Natural killer cell (primary cell): ENCODE data around the gene CDC73. TPM values are rescaled to one million over a fixed set of nuclear protein-coding genes. Genes with fewer than 3 reads are reported as not detected.
"Not testable (repeated sequence)": the region's sequence is repeated elsewhere in the genome, so short reads cannot be mapped to it uniquely, and the experiment has no call there.

Experiments used
- ATAC-seq, 3 donors: fragments of 150-1000 bp in 2 of 3; fragments of 200-7000 bp in 1 of 3; cut with Tn5 transposase; 1 replicate in 1 of 3; 2 replicates in 2 of 3; pipeline ENCODE4 v1.10.0; 2021; ENCODE audit warnings: mild to moderate bottlenecking in 2 of 3, moderate library complexity in 2 of 3
- DNase-seq, 2 donors: peaks; one replicate each; pipeline versions ENCODE4 v3.0.0 to v3.0.0-alpha.2; 2013 to 2021; ENCODE audit warnings: mixed read lengths in 1 of 2
- H3K27ac ChIP-seq: one replicate; pipeline ENCODE4 v1.5.1; 2013; ENCODE audit warnings: mild to moderate bottlenecking, low read length
- H3K27me3 ChIP-seq: one replicate; pipeline ENCODE4 v1.6.1; 2013; ENCODE audit warnings: low read length; ENCODE audit not compliant: control insufficient read depth, insufficient read depth
- H3K36me3 ChIP-seq: one replicate; pipeline ENCODE4 v1.6.1; 2013; ENCODE audit warnings: low read length; ENCODE audit not compliant: control insufficient read depth, insufficient read depth
- H3K4me1 ChIP-seq: one replicate; pipeline ENCODE4 v1.6.1; 2013; ENCODE audit warnings: low read length; ENCODE audit not compliant: control insufficient read depth, insufficient read depth
- H3K4me3 ChIP-seq: one replicate; pipeline ENCODE4 v1.5.1; 2013; ENCODE audit warnings: low read length
- H3K9me3 ChIP-seq: one replicate; pipeline ENCODE4 v1.6.1; 2013; ENCODE audit warnings: low read length; ENCODE audit not compliant: control insufficient read depth, insufficient read depth
- H3K27ac Mint-ChIP-seq, 2 donors: one replicate each; pipeline ENCODE4 v1.8.0; 2022; ENCODE audit warnings: mild to moderate bottlenecking in 2 of 2, mixed read lengths in 2 of 2, moderate library complexity in 1 of 2
- H3K27me3 Mint-ChIP-seq, 2 donors: one replicate each; pipeline ENCODE4 v1.8.0; 2022; ENCODE audit warnings: low read depth in 2 of 2, mixed read lengths in 2 of 2
- H3K36me3 Mint-ChIP-seq: one replicate; pipeline ENCODE4 v1.8.0; 2022; ENCODE audit warnings: mixed read lengths
- H3K4me1 Mint-ChIP-seq, 2 donors: one replicate each; pipeline ENCODE4 v1.8.0; 2022; ENCODE audit warnings: mixed read lengths in 2 of 2
- H3K4me3 Mint-ChIP-seq: one replicate; pipeline ENCODE4 v1.8.0; 2022; ENCODE audit warnings: mild to moderate bottlenecking, moderate library complexity, mixed read lengths
- H3K9me3 Mint-ChIP-seq, 2 donors: one replicate each; pipeline ENCODE4 v1.8.0; 2022; ENCODE audit warnings: mixed read lengths in 2 of 2
- WGBS: methylation state at CpG from one replicate; pipeline ENCODE4 v1.1.7; 2013; ENCODE audit warnings: missing lambda C conversion rate; ENCODE audit not compliant: insufficient coverage; 5-methylcytosine and 5-hydroxymethylcytosine counted together
- intact Hi-C: fragments of 100-400 bp; cut with micrococcal nuclease; formaldehyde crosslinking; loops from one replicate; pipeline ENCODE4 v1.14.2; 2022
- total RNA-seq, 4 donors: library from RNA; stranded (reverse); fragments of 120-200 nt in 1 of 4; gene quantifications; one replicate each; pipeline versions ENCODE4 v1.2.3 to v1.2.4, GENCODE V29; 2013 to 2022
- TF ChIP-seq, protein P1 (sequence below): fragments of 200-600 bp; IDR thresholded peaks from one replicate; pipeline ENCODE4 v1.8.0; 2022; ENCODE audit warnings: antibody characterized with exemption

Gene CDC73
- total RNA-seq, 3 donors from 2014 or later (not counting 1 experiment from before 2014, with no cell fraction given): 73.2 to 86.0 (median 82.6) TPM

DNA sequence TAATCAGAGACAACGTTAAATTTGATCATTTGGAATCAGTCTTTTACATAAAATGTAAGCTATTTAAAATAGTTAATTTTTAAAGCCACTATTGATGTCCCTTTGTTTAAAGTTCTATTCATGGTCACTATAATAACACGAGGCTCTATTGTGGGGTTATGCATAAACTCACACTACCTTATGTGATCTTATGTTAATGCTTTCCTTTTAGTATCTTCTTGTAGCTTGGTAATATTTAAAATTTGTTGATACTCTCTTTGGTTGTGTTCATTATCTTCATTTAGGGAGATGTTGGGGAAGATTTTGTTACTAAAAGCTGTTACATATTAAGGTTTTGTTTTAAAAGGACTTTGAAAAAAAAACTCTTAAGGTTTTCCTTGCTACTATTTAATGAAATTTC, 63.4 kb downstream of the CDC73 start:
- TF ChIP-seq, protein P1, sequence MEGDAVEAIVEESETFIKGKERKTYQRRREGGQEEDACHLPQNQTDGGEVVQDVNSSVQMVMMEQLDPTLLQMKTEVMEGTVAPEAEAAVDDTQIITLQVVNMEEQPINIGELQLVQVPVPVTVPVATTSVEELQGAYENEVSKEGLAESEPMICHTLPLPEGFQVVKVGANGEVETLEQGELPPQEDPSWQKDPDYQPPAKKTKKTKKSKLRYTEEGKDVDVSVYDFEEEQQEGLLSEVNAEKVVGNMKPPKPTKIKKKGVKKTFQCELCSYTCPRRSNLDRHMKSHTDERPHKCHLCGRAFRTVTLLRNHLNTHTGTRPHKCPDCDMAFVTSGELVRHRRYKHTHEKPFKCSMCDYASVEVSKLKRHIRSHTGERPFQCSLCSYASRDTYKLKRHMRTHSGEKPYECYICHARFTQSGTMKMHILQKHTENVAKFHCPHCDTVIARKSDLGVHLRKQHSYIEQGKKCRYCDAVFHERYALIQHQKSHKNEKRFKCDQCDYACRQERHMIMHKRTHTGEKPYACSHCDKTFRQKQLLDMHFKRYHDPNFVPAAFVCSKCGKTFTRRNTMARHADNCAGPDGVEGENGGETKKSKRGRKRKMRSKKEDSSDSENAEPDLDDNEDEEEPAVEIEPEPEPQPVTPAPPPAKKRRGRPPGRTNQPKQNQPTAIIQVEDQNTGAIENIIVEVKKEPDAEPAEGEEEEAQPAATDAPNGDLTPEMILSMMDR: no peak
- no peak for ATAC-seq
- no peaks in the 10 kb centered on the region for H3K9me3 Mint-ChIP-seq
- Histone ChIP-seq H3K9me3 (no peaks in the 10 kb centered on the region), H3K36me3 (no peaks in the 10 kb centered on the region), H3K27me3 (no peaks in the 10 kb centered on the region), H3K4me3 (peak overlapping the region; percentile 18), H3K4me1 (peaks cover 3% of the 10 kb centered on the region), H3K27ac (no peak overlapping the region)
- WGBS: no CpG with 5 or more reads among the region's 2 CpGs
- intact Hi-C loops: loop anchor here (10.0 kb wide), 1 partner anchor 570 kb away; no protein-coding TSS in a partner anchor
- H3K4me3 Mint-ChIP-seq: no peak overlapping the region
- peak overlapping the region in 1 of 2 donors; percentile 75 for H3K27ac Mint-ChIP-seq
- peaks cover 35 to 46% of the 10 kb centered on the region in 2 donors for H3K4me1 Mint-ChIP-seq
- DNase-seq: no peak
- H3K27me3 Mint-ChIP-seq: no peaks in the 10 kb centered on the region
- H3K36me3 Mint-ChIP-seq: no peaks in the 10 kb centered on the region

DNA sequence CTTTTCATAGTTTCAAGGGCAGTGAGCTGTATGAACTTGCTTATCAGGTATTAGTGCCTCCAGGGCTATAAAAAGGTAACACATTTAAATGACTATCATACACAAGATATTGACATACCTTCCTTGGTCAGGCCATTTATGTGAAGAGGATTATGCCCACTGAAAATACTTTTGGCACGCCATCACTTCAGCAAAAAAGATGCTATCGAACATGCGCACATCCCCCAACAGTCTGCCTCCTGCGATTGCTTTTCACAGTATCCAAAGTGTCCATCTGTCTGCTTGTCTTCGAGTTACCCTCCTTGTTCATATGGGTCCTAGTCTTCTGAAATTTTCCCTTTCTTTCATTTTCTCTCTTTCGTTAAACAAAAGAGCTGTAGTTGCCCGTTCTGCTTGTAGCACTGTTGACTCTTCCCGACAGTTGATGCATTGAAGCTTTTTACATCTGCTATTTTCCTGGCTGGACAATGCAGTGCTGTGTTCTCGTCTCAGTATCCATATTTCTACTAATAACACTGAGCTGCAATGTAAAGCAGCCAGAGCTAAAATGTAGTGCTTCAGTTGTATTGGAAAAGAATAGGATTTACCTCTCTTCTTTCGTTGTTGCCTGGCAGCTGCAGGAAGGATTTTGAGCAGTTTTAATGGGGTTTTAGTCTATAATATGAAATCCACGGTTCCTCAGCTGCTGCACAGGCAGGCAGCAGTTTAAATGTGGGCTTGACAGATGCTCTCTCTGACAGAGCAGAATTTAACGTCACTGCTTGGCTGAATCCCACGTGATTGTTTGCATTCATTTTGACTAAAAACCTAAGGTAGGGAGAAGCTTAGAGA, 64.3 kb downstream of the CDC73 start, which contains the start of gene B3GALT2:
B3GALT2 (minus strand) TSS at position 713 of the 831 bp plus-strand sequence. CDS start 5,051 bp downstream, outside the sequence.
- no peaks in the 10 kb centered on the region for H3K36me3 Mint-ChIP-seq
- Histone ChIP-seq H3K27ac (peak within 1 kb of the TSS; percentile 57), H3K4me3 (peak within 1 kb of the TSS; percentile 26), H3K27me3 (no peaks in the 10 kb centered on the region), H3K4me1 (peaks cover 3% of the 10 kb centered on the region), H3K36me3 (no peaks in the 10 kb centered on the region), H3K9me3 (no peaks in the 10 kb centered on the region)
- H3K4me3 Mint-ChIP-seq: peak within 1 kb of the TSS; percentile 17
- H3K4me1 Mint-ChIP-seq: peaks cover 42 to 53% of the 10 kb centered on the region in 2 donors
- H3K27me3 Mint-ChIP-seq: no peaks in the 10 kb centered on the region
- no peaks in the 10 kb centered on the region for H3K9me3 Mint-ChIP-seq
- peak; percentile 50 to 55 (median 52) for ATAC-seq
- intact Hi-C loops: loop anchor here (10.0 kb wide), 1 partner anchor 569 kb away; no protein-coding TSS in a partner anchor
- 75% methylated on average over 13 of the region's 13 CpGs for WGBS
- H3K27ac Mint-ChIP-seq: peak within 1 kb of the TSS; percentile 33 to 75
- TF ChIP-seq, protein P1: no peak
- peak in 1 of 2 donors; percentile 51 for DNase-seq

DNA sequence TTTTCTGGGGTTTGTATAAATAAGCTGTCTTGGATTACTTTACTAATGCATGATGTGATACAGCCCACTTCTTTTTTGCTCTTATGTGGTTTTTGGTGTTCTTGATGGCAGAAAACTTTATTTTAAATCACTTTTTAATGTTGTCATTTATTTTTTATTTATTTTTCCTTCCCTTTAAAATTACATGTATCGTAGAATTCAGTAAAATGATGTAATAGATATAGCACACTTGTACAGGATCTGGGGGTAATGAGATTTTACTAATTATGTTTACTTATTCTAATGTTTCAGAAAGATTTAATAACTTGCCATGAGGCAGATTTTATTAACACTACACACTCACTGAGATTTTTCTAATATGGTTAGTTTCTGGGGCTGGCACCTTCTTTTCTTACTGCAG, 65.3 kb downstream of the CDC73 start:
- H3K9me3 ChIP-seq: no peaks in the 10 kb centered on the region
- H3K36me3 Mint-ChIP-seq: no peaks in the 10 kb centered on the region
- H3K27me3 ChIP-seq: no peaks in the 10 kb centered on the region
- H3K4me1 ChIP-seq: peaks cover 3% of the 10 kb centered on the region
- ATAC-seq (no peak), DNase-seq (no peak)
- H3K4me3 ChIP-seq: no peak overlapping the region
- H3K27me3 Mint-ChIP-seq: no peaks in the 10 kb centered on the region
- WGBS: no CpG with 5 or more reads among the region's 1 CpG
- intact Hi-C loops: loop anchor here (10.0 kb wide), 1 partner anchor 568 kb away; no protein-coding TSS in a partner anchor
- H3K4me1 Mint-ChIP-seq: peaks cover 42 to 53% of the 10 kb centered on the region in 2 donors
- H3K4me3 Mint-ChIP-seq: peak overlapping the region; percentile 17
- no peaks in the 10 kb centered on the region for H3K9me3 Mint-ChIP-seq
- peak overlapping the region; percentile 33 to 75 for H3K27ac Mint-ChIP-seq
- no peak overlapping the region for H3K27ac ChIP-seq
- no peaks in the 10 kb centered on the region for H3K36me3 ChIP-seq
- TF ChIP-seq, protein P1: no peak

DNA sequence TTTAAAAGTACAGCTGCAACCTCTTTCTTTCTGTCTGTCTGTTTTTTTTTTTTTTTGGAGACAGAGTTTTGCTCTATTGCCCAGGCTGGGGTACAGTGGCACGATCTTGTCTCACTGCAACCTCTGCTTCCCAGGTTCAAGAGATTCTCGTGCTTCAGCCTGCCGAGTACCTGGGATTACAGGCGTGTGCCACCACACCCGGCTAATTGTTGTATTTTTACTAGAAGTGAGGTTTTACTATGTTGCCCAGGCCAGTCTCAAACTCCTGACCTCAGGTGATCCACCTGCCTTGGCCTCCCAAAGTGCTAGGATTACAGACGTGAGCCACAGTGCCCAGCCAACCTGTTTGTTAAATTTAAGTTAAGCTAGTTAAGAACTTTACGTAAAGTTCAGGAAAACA, 67.1 kb downstream of the CDC73 start:
- intact Hi-C loops: loop anchor here (10.0 kb wide), 1 partner anchor 566 kb away; no protein-coding TSS in a partner anchor
- WGBS: 96% methylated on average over 7 of the region's 7 CpGs
- H3K4me1 Mint-ChIP-seq: peaks cover 47 to 55% of the 10 kb centered on the region in 2 donors
- not testable (repeated sequence) for H3K4me1 ChIP-seq, H3K27me3 Mint-ChIP-seq, H3K4me3 Mint-ChIP-seq, ATAC-seq, H3K36me3 Mint-ChIP-seq, H3K36me3 ChIP-seq, H3K27ac Mint-ChIP-seq, H3K27ac ChIP-seq, H3K4me3 ChIP-seq, H3K9me3 ChIP-seq, DNase-seq, H3K9me3 Mint-ChIP-seq, H3K27me3 ChIP-seq
